Activated naive CD4-positive, alpha-beta T cell treated with anti-CD3 and anti-CD28 coated beads for 36 hours (primary cell): ENCODE results near the gene MPP2. TPM values are rescaled to one million over a fixed set of nuclear protein-coding genes. Genes with fewer than 3 reads are reported as not detected.
"Not testable (repeated sequence)": the region's sequence is repeated elsewhere in the genome, so short reads cannot be mapped to it uniquely, and the experiment has no call there.

Source experiments
- CTCF ChIA-PET: fragments of 350-600 bp; sonication (Branson Sonifier 250); formaldehyde crosslinking; loops from one replicate; lab custom pipeline; 2021; ENCODE audit warnings: antibody characterized with exemption; lab: Charles Lee
- DNase-seq: peaks from one replicate; pipeline ENCODE4 v3.0.0-alpha.2; 2020
- H3K27ac Mint-ChIP-seq: one replicate; pipeline ENCODE4 v1.8.0; 2021; ENCODE audit warnings: mild to moderate bottlenecking, mixed read lengths
- H3K27me3 Mint-ChIP-seq: one replicate; pipeline ENCODE4 v1.8.0; 2021; ENCODE audit warnings: low read depth, mixed read lengths
- H3K36me3 Mint-ChIP-seq: one replicate; pipeline ENCODE4 v1.8.0; 2021; ENCODE audit warnings: low read depth, mixed read lengths
- H3K4me1 Mint-ChIP-seq: one replicate; pipeline ENCODE4 v1.8.0; 2021; ENCODE audit warnings: low read depth, mixed read lengths
- H3K4me3 Mint-ChIP-seq: one replicate; pipeline ENCODE4 v1.8.0; 2021; ENCODE audit warnings: mild to moderate bottlenecking, moderate library complexity, mixed read lengths
- H3K9me3 Mint-ChIP-seq: one replicate; pipeline ENCODE4 v1.8.0; 2021; ENCODE audit warnings: mixed read lengths
- intact Hi-C: fragments of 100-400 bp; cut with micrococcal nuclease; formaldehyde crosslinking; loops from one replicate; pipeline ENCODE4 v1.15.1; 2023
- total RNA-seq, 2 experiments: library from RNA; stranded (reverse); gene quantifications; one replicate each; pipeline ENCODE4 v1.2.3, GENCODE V29; 2021

The MPP2 gene
- total RNA-seq, 2 experiments from 2014 or later, result 2.3 to 2.5 TPM

DNA sequence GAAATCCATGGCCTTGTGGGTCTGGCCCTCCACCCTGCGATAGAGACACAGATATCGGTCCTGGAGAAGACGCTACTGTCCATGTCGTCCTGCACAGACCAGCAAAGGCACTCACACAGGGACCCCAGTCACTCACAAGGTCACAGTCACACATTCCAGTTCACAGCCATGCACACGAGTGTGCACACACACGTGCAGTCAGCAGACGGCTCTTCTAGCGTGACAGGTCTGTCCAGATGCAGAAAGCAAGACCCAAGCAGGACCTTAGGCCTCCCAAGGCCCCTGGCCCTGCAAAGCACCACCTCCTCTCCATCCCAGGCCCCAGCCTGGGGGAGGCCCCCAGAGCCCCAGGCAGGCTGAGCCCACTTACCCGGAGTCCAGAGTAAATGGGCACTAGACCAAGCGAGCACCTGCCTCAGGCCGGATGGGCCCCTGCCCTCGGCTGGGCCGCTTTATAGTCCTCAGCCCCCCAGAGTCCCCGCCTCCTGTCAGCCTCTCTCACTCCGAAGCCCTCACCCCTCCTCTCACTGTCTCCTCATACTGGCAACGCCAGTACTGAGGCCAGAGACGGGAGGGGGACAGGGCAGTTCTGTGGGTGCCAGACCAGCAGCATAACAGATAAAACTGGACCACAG is 34.8 kb upstream of the MPP2 start, which contains the start of gene PPY:
Gene PPY (minus strand): TSS at position 426 of the 635 bp plus-strand sequence. CDS start 822 bp downstream, outside the sequence.
- no peak for DNase-seq
- H3K9me3 Mint-ChIP-seq, result no peaks in the 10 kb centered on the region
- no peaks in the 10 kb centered on the region for H3K36me3 Mint-ChIP-seq
- peaks cover 2% of the 10 kb centered on the region for H3K27me3 Mint-ChIP-seq
- intact Hi-C loops, result loop anchor here (5.0 kb wide), 1 partner anchor 405 kb away; the partner anchor contains the start of gene GRN
- no peak within 1 kb of the TSS for H3K4me3 Mint-ChIP-seq
- H3K27ac Mint-ChIP-seq, result no peak within 1 kb of the TSS
- H3K4me1 Mint-ChIP-seq, result peaks cover 20% of the 10 kb centered on the region
- CTCF ChIA-PET, result interaction anchor here (0.8 to 2.3 kb wide), 3 partner anchors 13 to 146 kb away, joined by 3 to 6 read pairs (median 4); no protein-coding TSS in a partner anchor

DNA sequence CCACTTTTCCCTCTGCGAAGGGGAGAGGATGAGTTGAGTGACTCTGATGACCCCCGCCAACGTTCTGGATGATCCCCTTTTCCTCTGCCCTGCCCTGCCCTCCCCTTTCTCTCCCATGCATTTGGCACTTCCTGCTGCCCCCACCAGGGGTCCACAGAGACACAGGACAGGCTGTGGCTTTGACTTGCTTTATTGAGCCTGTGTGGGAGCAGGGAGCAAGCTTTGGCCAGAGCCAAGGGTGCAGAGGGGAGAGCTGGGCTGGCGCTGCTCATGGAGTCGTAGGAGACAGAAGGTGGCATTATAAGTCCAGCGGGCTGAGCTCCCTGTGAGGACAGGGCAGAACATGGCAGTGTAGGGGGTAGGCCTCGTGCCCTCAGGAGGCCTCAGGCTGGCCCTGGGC is 33.3 kb upstream of the MPP2 start:
- H3K27me3 Mint-ChIP-seq, result peaks cover 2% of the 10 kb centered on the region
- no peaks in the 10 kb centered on the region for H3K9me3 Mint-ChIP-seq
- H3K27ac Mint-ChIP-seq, result no peak overlapping the region
- no peaks in the 10 kb centered on the region for H3K36me3 Mint-ChIP-seq
- CTCF ChIA-PET, result interaction anchor here (1.6 to 2.0 kb wide), 2 partner anchors 27 to 59 kb away, joined by 3 to 6 read pairs; no protein-coding TSS in a partner anchor
- DNase-seq, result peak; percentile 46
- intact Hi-C loops, result loop anchor here (5.0 kb wide), 1 partner anchor 407 kb away; the partner anchor contains the start of gene GRN
- peaks cover 20% of the 10 kb centered on the region for H3K4me1 Mint-ChIP-seq
- no peak overlapping the region for H3K4me3 Mint-ChIP-seq

DNA sequence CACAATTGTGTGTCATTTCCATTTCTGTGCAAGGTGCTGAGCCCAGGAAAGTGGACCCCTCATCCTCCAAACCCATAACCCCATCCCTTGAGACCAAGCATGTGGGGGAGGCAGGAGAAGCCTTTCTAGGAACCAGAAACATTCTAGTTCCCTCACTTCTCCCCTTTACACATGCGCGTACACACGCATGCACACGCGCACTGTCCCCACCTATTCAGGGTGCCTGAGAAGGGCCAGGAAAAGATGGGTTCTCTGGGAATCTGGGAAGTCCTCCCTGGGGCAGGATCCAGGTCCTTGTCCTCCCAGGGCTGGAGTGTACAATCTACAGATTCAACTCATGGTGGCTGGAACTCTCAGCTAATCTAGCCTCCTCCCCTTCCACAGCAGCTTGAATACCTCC is 32.5 kb upstream of the MPP2 start:
- H3K4me3 Mint-ChIP-seq, result no peak overlapping the region
- CTCF ChIA-PET, result interaction anchor here (0.7 to 2.0 kb wide), 4 partner anchors 14 to 60 kb away, joined by 3 to 6 read pairs (median 4); no protein-coding TSS in a partner anchor
- no peaks in the 10 kb centered on the region for H3K36me3 Mint-ChIP-seq
- H3K9me3 Mint-ChIP-seq, result no peaks in the 10 kb centered on the region
- peaks cover 17% of the 10 kb centered on the region for H3K4me1 Mint-ChIP-seq
- H3K27me3 Mint-ChIP-seq, result peaks cover 2% of the 10 kb centered on the region
- intact Hi-C loops, result loop anchor here (5.0 kb wide), 1 partner anchor 407 kb away; the partner anchor contains the start of gene GRN
- H3K27ac Mint-ChIP-seq, result no peak overlapping the region
- DNase-seq, result no peak

DNA sequence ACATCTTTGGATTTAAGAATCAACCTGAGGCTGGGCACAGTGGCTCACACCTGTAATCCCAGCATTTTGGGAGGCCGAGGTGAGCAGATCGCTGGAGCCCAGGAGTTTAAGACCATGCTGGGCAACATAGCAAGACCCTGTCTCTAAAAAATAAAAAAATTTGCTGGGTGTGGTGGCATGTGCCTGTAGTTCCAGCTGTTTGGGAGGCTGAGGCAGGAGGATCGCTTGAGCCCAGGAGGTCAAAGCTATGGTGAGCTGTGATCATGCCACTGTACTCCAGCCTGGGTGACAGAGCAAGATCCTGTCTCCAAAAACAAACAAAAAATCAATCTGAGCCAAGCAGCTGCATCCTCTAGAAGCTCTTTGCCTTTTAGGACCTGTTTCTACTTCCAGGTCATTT is 32.1 kb upstream of the MPP2 start:
- CTCF ChIA-PET, result interaction anchor here (0.7 to 3.3 kb wide), 5 partner anchors 14 to 61 kb away, joined by 3 to 13 read pairs (median 4); no protein-coding TSS in a partner anchor
- DNase-seq, intact Hi-C loops, H3K27ac Mint-ChIP-seq, H3K9me3 Mint-ChIP-seq, H3K36me3 Mint-ChIP-seq, H3K27me3 Mint-ChIP-seq: not testable (repeated sequence)
- H3K4me3 Mint-ChIP-seq, result peak overlapping the region; percentile 6
- H3K4me1 Mint-ChIP-seq, result peaks cover 12% of the 10 kb centered on the region

DNA sequence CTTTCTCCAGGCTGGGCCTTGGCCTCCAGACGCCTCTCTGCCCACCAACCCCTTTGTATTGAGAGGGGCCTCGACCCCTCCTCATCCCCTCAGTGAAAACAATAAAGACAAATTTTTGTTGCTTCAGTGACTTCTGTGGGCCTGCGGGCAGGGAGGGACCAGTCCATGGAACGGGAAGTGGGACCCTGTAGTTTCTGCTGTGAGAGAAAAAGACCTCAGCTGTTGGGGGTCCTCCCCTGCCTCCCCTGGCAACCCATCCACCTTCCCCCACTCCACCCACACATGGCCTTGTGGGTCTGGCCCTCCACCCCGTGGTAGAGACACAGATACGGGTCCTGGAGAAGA is 31.5 kb upstream of the MPP2 start:
- intact Hi-C loops, result loop anchor here (1.0 kb wide), 1 partner anchor 22 kb away; no protein-coding TSS in a partner anchor
- no peak overlapping the region for H3K4me3 Mint-ChIP-seq

DNA sequence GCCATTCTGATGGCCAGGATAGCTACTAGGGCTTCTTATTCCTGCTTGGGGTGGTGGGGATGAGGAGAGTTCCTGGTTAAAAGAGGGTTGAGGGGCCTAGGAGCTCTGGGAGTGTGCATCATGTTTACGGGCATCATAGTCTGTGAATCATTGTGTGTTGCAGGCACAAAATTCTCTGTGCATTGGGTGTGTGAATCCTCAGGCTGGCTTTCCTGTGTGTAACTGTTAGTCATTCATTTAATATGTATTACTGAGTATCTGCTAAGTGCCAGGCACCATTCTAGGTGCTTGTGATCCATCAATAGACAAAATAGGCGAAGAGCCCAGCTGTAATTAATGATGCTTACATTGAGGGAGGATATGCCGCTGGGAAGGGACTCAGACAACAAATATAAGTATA is 29.1 kb upstream of the MPP2 start:
- H3K9me3 Mint-ChIP-seq, result no peaks in the 10 kb centered on the region
- no peak overlapping the region for H3K27ac Mint-ChIP-seq
- H3K4me1 Mint-ChIP-seq, result peaks cover 9% of the 10 kb centered on the region
- no peaks in the 10 kb centered on the region for H3K36me3 Mint-ChIP-seq
- intact Hi-C loops, result no loop called here
- CTCF ChIA-PET, result interaction anchor here (0.8 to 3.3 kb wide), 4 partner anchors 21 to 58 kb away, joined by 3 to 13 read pairs (median 5); no protein-coding TSS in a partner anchor
- H3K4me3 Mint-ChIP-seq, result no peak overlapping the region
- H3K27me3 Mint-ChIP-seq, result peaks cover 2% of the 10 kb centered on the region
- DNase-seq, result no peak

More for the DNA sequence above, 31.5 kb upstream of the MPP2 start:
- no peak for DNase-seq
- Mint-ChIP-seq H3K4me1 (peaks cover 9% of the 10 kb centered on the region), H3K27me3 (peaks cover 2% of the 10 kb centered on the region), H3K27ac (no peak overlapping the region), H3K9me3 (no peaks in the 10 kb centered on the region), H3K36me3 (no peaks in the 10 kb centered on the region)
- CTCF ChIA-PET, result interaction anchor here (1.2 to 3.3 kb wide), 2 partner anchors 28 to 60 kb away, joined by 4 to 13 read pairs; no protein-coding TSS in a partner anchor

DNA sequence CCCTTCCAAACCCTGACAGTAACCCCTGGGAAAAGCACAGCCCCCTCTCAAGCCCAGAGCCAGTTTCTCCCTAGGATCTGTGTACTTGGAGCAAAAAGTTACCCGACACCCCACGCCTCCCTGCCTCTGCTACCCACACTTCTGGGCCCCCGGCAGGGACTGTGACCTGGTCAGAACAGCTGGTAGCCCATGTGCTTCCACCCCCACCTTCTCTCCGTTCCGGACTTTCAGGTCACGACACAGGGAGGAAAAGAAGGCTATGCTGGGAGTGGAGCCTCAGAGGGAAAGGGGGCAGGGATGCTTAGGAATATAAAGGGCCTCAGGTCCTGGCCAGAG is 28.6 kb upstream of the MPP2 start:
- Mint-ChIP-seq H3K36me3 (no peaks in the 10 kb centered on the region), H3K4me1 (peaks cover 9% of the 10 kb centered on the region), H3K9me3 (no peaks in the 10 kb centered on the region), H3K4me3 (no peak overlapping the region), H3K27me3 (peaks cover 2% of the 10 kb centered on the region), H3K27ac (no peak overlapping the region)
- no peak for DNase-seq
- CTCF ChIA-PET, result interaction anchor here (0.8 to 1.3 kb wide), 2 partner anchors 20 to 26 kb away, joined by 3 to 4 read pairs; no protein-coding TSS in a partner anchor
- intact Hi-C loops, result no loop called here

DNA sequence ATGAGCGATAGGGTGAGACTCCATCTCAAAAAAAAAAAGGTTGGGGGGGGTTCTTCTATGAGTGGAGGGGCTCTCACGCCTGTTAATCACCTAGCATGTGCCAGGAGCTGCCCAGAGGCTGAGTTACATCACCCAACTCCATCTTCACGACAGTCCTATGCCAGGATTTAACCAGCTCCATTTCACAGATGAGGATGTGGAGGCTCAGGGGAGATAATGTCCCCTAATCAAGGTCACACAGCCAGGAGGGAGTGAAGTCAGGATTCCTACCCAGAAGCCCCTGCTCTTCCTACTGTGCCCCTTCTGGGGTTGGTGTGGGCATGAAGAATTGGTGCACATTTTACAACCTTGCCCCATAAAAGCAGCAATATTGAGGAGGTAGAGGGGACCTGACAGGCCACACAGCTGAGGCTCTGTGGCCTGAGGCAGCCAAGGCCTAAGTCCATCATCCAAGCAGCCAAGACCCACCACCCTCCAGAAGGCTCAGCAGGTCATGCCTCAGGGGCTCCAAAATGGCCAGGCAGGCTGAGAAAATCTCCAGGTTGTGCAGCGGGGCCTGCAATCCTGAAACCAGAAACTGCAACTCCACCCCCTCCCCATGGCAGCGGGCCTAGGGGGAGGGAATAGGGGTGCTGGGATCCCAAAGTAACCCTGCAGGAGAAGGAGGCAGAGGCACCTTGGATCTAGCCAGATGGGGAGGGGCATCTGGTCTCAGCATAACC is 28.0 kb upstream of the MPP2 start:
- Mint-ChIP-seq H3K4me3 (no peak overlapping the region), H3K27ac (no peak overlapping the region), H3K4me1 (peaks cover 9% of the 10 kb centered on the region), H3K36me3 (no peaks in the 10 kb centered on the region), H3K9me3 (no peaks in the 10 kb centered on the region), H3K27me3 (peaks cover 2% of the 10 kb centered on the region)
- intact Hi-C loops, result no loop called here
- CTCF ChIA-PET, result no interaction called here
- no peak for DNase-seq

DNA sequence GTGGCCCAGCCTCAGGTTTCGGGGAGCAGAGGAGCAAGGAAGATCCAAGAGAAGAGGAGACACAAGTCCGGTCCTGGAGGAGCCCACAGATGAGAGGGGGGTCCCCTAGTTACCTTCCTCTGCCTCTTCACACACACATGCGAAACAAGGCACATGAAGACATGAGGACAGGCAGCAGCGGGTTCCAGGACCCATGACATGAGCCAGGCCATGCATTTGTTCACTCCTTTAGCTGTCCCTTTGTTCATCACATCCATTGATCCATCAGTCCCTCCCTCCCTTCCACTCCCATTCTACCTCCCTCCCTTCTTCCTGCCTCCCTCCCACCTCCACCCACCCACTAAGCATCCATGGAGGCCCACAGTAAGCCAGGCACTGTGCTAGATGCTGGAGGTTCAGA is 25.6 kb upstream of the MPP2 start:
- no peaks in the 10 kb centered on the region for H3K9me3 Mint-ChIP-seq
- H3K27me3 Mint-ChIP-seq, result peaks cover 2% of the 10 kb centered on the region
- CTCF ChIA-PET, result interaction anchor here (1.2 kb wide), 1 partner anchor 15 kb away, joined by 4 read pairs; no protein-coding TSS in a partner anchor
- peaks cover 10% of the 10 kb centered on the region for H3K4me1 Mint-ChIP-seq
- H3K27ac Mint-ChIP-seq, result no peak overlapping the region
- H3K36me3 Mint-ChIP-seq, result no peaks in the 10 kb centered on the region
- DNase-seq, result no peak
- intact Hi-C loops, result no loop called here
- H3K4me3 Mint-ChIP-seq, result no peak overlapping the region

DNA sequence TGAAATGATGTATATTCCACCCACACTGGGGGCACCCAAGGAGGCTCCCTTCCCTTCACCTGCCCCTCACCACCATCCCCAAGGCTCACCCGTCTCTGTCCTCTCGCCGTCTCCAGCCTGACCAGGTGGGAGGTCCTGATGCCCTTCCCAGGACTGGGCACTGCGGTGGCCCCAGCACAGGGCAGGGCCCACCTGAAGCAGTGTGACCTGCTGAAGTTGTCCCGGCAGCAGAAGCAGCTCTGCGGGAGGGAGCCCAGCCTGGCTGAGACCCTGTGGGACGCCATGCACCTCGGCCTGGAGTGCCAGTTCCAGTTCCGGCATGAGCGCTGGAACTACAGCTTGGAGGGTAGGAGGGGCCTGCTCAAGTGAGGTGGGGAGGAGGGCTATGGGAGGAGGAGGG is 25.0 kb upstream of the MPP2 start:
- Mint-ChIP-seq H3K27me3 (peaks cover 2% of the 10 kb centered on the region), H3K9me3 (no peaks in the 10 kb centered on the region), H3K36me3 (no peaks in the 10 kb centered on the region), H3K27ac (no peak overlapping the region), H3K4me3 (no peak overlapping the region), H3K4me1 (peaks cover 13% of the 10 kb centered on the region)
- DNase-seq, result no peak
- CTCF ChIA-PET, result no interaction called here
- intact Hi-C loops, result no loop called here

DNA sequence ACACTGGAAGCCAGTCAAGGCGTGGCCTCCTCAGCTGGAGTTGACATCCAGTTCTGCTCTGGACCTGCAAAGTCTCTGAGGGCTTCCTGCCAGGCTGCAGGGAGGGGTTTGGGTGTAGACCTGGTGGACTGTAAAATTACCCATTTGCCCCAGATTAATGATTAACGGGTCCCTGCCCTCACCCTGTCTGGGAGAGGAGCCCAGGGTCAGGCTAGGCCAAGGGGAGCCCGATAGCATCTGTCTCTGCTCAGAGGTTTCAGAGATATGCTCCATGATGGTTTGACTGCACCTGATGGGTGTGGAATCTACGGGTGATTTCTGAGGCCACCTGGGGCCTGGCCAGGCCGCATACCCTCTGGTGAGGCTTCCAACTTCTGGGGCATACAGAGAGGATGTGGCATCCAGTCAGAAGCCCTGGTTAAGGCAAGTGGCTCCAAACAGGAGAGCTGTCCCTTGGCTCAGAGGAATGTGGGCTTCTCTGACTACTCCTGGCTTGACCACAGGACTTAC is 23.8 kb upstream of the MPP2 start:
- Mint-ChIP-seq H3K9me3 (no peaks in the 10 kb centered on the region), H3K4me1 (peaks cover 20% of the 10 kb centered on the region), H3K27ac (no peak overlapping the region), H3K27me3 (no peaks in the 10 kb centered on the region), H3K4me3 (no peak overlapping the region), H3K36me3 (no peaks in the 10 kb centered on the region)
- DNase-seq, result no peak
- intact Hi-C loops, result no loop called here
- CTCF ChIA-PET, result interaction anchor here (0.6 to 0.9 kb wide), 3 partner anchors 53 to 63 kb away, joined by 3 read pairs; no protein-coding TSS in a partner anchor

DNA sequence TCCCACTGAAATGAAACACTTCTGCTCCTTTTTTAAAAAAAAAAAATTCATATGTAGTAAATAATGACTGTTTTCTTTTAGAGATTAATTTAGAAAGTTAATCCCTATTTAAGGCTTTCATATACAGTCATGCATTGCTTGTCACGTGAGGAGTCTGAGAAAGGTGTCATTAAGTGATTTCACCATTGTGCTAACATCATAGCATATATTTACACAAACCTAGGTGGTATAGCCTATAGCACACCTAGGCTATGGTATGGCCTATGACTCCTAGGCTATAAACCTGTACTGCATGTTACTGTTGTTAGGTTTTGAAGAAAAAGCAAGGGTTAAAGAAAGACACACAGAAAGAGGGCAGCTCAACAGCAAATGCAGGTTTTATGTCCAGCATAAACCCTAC is 21.3 kb upstream of the MPP2 start:
- DNase-seq, result no peak
- Mint-ChIP-seq H3K4me1 (peaks cover 23% of the 10 kb centered on the region), H3K4me3 (no peak overlapping the region), H3K36me3 (no peaks in the 10 kb centered on the region), H3K9me3 (no peaks in the 10 kb centered on the region), H3K27ac (peak overlapping the region; percentile 46), H3K27me3 (no peaks in the 10 kb centered on the region)
- intact Hi-C loops, result no loop called here
- CTCF ChIA-PET, result interaction anchor here (0.8 to 1.5 kb wide), 5 partner anchors 10 to 48 kb away, joined by 3 to 13 read pairs (median 4); partner anchors contain the start of gene PPY
